Retina (tissue), 1 donor: Measurements from ENCODE around the gene NFIC.
"Not testable (repeated sequence)": the region's sequence is repeated elsewhere in the genome, so short reads cannot be mapped to it uniquely, and the experiment has no call there.

ENCODE experiments used
- DNase-seq: peaks from one replicate; pipeline ENCODE4 v3.0.0-alpha.2; 2016

NFIC gene

DNA sequence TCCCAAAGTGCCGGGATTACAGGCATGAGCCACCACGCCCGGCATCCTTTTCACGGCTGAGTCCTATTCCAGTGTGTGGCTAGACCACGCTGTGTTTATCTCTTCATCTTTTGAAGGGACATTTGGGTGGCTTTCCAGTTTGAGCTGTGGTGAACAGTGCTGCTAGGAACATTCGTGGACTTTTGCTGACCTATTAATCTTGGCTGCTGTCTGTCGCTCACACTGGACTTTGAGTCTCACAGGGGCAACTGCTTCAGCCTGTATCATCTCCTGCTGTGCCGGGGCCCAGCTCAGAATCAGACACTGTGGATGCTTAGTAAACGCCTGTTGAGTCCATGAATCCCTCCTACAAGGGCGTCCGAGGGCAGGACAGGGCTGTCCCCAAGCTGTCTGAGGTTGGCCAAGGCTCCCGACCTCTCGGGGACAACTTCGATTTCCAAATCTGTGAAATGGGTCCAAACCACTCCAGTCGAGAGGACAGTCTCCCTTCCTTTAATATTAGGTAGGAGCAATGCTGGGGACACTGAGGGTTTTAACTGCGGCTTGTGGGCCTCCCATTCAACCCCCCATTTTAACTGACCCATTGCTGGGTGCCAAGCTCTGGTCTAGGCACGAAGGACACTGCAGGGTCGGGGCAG, 65.5 kb downstream of the NFIC start:
- DNase-seq: no peak

DNA sequence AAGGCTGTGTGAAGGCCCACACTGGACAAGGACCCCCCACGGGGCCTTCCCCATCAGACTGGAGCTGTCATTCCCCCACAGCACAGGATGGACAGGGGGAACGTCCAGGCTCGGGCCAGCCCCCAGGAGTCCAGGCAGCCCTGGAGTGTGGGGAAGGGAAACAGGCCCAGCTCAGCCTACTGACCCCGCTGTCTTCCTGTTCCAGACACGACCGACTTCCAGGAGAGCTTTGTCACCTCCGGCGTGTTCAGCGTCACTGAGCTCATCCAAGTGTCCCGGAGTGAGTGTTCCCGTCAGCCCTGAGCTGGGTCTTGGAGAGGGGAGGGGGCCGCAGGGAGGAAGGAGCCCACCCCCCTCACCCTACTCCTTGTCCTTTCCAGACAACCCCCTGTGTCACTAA, 66.9 kb downstream of the NFIC start:
- no peak for DNase-seq

DNA sequence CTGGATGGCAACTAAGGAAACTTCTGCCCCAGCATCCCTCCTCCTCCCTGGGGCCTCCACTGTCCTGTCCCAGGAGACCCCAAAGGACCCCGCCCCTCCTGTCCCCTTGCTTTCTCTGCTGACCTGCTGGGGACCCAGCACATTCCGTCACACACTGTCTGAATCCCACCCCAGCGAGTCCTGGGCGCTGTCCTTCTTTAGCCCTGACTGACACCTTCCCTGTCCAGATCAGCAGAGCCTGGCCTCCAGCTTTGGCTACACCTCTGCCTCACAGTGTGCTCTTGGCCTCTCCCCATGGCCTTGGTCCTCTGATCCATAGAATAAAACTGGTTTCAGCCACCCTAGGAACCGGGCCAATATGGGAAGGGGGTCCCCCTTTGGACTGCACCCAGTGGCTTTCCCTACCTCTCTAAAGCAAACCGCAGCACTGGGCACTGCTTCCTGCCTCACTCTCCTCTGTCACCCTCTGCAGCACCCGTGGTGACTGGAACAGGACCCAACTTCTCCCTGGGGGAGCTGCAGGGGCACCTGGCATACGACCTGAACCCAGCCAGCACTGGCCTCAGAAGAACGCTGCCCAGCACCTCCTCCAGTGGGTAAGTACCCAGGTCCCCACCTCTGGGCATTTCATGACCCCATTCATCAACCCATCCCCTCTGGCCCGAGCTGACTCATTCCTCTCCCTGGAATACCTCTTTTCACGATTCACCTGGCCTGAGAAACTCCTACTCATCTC, 67.6 kb downstream of the NFIC start:
- DNase-seq: no peak

DNA sequence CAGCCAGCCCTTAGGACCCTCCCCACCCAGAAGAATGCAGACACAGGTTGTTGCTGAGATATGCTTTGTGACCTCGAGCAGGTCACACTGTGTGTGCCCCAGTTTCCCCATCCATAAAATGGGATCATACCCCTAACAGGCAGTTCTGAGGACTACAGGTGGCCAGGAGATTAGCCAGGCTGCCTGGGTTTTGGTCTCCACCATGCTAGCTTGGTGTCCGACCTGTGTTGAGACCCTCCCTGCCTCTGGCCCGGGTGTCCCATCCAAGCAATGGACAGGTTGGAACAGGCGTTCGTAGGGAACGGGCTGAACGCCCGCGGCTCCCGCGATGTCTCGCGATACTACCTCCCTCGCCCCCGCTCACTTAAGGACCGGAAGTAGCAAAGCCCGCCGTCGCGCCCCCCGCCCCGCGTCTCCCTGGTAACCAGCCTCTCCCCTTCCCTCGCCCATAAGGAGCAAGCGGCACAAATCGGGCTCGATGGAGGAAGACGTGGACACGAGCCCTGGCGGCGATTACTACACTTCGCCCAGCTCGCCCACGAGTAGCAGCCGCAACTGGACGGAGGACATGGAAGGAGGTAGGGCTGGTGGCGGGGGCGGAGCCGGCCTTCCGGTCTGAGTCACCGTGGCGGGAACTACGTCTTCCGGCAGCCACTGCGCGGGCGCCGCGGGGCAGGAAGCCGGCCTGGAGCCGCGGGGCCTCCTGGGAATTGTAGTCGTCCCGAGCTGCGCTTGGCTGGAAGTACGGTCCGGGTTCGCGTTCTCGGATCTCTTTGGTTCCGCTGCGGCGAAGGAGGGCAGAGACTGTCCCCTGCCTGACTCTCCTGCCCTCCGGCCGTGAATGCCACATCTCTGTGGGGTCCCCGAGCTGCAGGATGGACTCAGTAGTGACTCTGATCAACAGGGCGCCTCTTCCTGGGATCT, 68.5 kb downstream of the NFIC start:
- peak; percentile 100 for DNase-seq

DNA sequence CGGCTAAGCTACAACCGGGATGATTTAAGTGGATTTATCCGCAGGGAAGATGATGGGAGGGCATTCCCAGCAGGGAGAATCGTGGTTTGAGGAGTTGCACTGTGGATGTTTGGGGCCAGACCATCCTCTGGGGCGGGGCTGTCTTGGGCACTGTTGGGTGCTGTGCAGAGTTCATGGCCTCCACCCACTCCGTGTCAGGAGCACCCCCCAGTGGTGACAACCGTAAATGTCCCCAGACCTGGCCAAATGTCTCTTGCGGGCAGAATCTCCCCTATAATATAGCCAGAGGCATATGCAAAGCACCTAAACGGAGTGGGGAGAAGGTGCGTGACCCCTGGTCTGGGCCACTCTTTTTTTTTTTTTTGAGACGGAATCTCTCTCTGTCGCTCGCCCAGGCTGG, 73.7 kb downstream of the NFIC start:
- no peak for DNase-seq

DNA sequence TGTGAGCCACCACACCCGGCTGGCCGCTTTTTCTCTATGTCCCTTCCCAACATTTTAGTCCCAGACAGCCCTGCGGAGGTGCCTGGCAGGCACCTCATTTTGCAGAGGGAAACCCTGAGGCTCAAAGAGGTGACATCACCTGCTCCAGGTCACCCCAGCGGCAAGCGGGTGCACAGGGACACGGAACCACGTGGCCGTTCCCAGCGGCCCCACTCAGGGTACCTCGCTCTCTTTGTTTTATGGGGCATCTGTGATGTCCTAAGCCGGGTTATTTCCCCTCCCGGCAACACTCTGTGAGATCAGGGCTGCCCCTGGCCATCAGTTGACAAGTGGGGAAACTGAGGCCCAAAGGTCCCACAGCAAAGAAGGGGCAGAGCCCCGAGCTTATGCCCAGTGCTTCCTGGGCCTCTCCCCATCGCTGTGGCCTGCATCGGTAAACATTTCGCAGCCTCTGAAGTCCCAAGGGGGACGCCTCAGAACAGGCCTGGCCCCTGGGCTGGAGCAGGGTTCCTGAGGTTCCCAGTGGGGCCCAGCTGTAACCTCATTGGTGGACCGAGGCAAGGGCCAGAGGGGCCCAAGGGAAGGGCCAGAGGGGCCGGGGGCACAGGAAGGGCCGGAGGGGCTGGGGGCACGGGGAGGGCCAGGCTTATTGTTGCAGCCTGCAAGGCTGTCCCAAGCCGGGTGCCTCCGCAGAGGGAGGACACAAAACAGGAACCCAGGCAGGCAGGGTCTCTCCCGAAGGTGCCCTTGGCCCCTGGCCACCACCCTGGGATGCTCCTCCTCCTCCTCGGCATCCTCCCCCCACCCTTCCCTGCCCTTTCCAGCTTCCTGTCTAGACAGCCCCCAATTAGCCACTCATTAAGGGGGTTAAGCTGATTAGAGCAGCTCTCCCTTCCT, 75.0 kb downstream of the NFIC start:
- no peak for DNase-seq

DNA sequence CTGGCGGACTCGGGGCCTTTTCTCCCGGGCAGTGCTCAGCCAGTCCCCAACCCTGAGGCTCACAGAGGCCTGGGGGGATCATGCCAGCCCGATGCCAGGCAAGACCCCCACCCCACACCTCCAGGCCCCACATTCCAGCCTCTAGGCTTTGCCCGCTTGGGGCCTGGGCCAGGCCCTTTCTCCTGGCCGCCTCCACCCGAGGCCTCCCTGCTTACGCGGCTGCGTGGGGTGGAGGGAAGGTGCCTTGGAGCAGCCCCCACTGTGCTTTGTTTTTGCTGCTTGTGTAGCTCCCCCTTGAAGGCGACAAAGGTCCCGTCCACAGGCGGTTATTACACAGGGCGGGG, 75.6 kb downstream of the NFIC start:
- peak; percentile 70 for DNase-seq

DNA sequence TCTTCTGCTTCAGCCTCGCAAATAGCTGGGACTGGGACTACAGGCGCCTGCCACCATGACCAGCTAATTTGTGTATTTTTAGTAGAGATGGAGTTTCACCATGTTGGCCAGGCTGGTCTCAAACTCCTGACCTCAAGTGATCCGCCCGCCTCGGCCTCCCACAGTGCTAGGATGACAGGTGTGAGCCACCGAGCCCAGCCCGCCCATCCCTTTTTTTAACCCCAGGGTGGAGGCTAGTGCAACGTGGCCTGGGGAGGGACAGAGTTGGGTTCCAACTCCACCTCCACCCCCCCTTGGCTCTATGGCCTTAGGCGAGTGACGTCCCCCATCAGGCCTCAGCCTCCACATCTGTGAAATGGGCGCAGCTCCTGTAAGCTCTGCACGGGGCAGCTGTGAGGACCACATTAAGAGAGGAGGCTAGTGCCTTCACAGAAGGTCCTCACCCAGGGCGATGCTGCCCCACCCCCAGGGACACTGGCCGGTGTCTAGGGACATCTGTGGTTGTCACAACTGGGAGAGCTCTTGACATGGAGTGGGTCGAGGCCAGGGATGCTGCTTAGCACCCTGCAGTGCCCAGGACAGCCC, 76.2 kb downstream of the NFIC start:
- no peak for DNase-seq

DNA sequence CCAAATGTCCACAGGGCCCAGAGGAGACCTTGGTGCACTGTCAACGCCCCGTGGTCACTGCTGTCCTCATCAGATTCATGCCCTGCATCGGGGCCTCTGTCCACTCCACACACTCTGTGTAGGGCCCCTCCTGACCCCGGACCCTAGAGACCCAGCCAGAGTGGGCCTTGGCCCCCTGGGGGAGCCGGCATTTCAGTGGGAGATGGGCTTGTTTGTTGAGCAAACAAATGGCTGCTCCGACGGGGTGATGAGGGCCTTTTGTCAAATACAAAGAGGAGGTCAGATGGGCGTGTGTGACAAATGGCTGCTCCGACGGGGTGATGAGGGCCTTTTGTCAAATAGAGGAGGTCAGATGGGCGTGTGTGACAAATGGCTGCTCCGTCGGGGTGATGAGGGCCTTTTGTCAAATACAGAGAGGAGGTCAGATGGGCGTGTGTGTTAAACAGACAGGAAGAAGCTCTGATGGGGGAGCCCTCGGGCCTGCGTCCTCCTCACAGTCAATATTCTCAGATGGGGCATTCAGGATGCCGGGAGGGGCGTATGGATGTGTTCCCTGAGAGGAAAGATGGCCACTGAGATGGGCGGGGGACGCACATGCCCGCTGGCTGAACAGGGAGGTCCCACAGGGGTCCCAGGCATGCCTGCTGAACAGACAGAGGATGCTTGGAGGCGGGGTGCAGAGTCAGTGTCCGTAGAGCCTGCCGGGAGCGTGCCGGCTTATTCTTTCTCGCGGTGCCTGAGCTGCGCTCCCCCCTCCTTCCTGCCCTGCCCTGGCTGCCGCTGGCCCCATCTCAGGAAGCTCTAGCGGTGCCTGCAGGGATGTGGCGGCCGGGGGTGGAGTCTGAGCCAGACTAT, 77.7 kb downstream of the NFIC start:
- DNase-seq: peak; percentile 83

DNA sequence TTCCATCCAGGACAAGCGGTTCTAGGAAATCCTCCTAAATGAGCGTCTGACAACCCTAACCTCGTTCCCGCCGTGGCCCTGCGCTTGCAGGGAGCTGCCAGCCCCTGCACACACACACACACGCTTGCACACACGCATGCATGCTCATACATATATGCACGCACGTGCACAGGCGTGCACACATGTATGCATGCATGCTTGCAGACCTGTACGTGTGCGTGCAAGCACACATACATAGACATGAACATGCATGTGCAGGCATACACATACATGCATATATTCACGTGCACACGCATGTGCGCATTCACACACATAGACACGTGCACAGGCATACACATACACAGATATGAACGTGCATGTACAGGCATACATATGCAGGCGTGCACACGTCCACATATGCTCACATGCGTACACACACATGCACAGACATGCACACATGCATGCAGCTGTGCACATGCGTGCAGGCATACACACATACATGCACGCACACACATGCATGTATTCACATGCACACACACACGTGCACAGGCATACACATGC, 78.4 kb downstream of the NFIC start:
- DNase-seq: no peak

DNA sequence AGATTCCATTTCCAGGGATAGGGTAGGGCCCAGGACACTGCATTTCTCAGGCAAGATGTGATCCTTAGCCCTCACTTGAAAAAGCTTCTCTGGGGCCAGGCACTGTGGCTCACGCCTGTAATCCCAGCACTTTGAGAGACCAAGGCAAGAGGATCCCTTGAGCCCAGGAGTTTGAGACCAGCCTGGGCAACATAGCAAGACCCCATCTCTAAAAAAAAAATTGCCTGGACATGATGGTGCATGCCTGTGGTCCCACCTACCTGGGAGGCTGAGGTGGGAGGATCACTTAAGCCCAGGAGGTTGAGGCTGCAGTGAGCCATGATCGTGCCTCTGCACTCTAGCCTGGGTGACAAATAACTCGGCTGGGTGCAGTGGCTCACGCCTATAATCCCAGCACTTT, 80.3 kb downstream of the NFIC start:
- DNase-seq: not testable (repeated sequence)

DNA sequence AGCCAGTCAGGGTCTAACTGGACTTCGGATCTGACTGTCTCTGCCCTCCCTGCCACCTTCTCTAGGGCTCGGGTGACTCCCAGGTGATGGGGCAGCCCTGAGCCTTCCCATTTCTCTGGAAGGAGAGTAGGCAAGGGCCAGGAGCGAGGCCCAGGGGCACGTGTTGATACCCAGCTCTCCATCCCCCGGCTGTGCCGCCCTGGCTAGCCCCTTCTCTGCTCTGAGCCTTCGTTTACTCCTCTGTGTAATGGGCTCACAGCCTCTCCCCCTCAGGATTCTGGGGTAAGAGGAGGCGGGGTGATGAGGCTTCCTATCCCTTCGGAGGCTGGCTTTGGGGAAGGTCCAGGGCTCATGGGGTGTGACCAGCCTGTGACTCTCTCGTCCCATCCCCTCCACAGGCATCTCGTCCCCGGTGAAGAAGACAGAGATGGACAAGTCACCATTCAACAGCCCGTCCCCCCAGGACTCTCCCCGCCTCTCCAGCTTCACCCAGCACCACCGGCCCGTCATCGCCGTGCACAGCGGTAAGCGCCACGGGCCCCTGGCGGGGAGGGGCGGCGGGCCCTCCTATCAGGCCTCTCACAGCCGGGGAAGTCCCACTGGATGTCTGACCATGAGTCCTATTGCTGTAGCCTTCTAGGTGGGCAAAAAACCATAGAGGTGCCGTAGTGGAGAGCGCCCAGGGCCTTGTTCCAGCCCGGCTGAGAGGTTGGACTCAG, 82.4 kb downstream of the NFIC start:
- DNase-seq: no peak

DNA sequence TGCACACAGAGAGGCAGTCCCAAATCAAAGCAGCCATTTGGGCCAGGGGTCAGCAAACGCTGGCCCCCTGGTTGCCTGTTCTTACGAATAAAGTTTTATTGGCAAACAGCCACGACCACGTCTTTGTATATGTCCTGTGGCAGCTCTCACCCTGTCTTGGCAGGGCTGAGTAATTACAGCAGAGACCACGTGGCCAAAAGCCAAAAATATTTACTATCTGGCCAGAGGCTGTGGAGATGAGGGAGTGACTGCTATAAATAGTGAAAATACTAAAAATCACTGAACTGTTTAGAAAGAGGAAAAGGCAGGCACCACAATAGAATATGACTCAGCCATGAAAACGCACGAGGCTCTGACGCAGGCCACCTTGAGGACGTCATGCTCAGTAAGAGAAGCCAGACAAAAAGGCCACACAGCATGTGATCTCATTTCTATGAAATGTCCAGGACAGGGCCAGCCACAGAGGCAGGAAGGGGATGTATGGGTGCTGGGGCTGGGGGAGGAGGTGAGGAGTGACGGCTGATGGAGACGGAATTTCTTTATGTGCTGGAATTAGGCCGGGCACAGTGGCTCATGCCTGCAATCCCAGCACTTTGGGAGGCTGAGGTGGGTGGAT, 84.5 kb downstream of the NFIC start:
- no peak for DNase-seq

DNA sequence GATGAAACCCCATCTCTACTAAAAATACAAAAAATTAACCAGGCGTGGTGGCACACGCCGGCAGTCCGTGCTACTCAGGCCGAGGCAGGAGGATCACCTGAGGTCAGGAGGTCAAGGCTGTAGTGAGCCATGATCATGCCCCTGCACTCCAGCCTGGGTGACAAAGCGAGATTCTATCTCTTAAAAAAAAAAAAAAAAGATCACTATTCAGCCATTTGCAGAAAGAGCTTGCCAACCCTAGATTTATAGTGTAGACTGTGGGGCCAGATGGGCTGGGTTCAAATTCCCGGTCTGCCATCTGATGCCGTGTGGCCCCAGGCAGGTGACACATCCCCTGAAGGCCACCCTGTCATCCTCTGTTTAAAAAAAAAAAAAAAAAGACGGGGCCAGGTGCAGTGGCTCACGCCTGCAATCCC, 85.1 kb downstream of the NFIC start:
- no peak for DNase-seq

DNA sequence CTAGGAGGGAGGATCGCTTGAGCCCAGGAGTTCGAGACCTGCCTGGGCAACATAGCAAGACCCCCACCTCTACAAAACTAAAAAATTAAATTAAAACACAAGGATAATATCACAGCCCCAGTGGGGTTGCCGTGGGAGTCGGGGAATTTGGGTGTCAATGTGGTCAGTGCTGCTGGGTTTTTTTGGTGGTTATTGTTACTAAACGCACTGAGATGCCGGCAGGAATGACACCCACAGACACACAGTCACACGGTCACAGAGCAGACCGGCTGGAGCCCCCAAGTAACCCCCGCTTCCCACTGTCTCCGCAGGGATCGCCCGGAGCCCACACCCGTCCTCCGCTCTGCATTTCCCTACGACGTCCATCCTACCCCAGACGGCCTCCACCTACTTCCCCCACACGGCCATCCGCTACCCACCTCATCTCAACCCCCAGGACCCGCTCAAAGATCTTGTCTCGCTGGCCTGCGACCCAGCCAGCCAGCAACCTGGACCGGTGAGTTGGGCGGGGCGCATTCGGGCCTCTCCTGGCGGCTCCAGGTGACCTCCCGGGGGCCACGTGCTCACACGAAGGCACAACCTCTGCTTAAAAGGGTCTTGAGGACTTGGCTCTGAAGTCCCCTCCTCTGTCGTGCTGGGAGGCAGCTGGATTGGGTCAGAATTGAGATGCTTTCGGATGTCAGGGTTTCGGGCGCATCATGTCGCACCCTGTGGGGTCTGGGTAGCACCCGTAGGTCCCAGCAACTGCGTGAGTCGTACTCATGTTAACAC, 86.0 kb downstream of the NFIC start:
- DNase-seq: no peak

DNA sequence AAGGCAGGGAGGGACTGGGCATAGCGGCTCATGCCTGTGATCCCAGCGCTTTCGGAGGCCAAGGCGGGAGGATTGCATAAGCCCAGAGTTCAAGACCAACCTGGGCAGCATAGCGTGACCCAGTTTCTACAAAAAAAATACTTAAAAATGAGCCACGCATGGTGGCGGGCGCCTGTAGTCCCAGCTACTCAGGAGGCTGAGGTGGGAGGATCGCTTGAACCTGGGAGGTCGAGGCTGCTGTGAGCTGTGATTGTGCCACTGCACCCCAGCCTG, 86.5 kb downstream of the NFIC start:
- DNase-seq: not testable (repeated sequence)

DNA sequence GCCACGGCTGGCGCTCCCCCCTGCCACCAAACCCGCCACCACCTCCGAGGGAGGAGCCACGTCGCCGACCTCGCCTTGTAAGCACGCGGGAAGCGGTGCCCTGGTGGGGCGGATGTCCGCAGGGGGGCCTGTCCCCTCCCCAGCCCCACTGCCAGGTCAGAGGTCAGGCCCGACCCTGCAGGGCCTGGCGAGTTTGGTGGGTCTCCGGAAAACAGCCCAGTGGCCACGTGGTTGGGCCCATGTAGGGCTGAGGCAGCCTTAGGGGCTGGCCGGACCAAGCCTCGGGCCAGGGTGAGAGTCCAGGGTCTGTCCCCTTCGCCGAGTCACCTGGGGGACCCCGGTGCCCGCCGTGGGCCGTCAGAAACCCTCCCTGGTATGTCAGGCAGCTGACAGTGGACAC, 87.5 kb downstream of the NFIC start:
- DNase-seq: no peak

DNA sequence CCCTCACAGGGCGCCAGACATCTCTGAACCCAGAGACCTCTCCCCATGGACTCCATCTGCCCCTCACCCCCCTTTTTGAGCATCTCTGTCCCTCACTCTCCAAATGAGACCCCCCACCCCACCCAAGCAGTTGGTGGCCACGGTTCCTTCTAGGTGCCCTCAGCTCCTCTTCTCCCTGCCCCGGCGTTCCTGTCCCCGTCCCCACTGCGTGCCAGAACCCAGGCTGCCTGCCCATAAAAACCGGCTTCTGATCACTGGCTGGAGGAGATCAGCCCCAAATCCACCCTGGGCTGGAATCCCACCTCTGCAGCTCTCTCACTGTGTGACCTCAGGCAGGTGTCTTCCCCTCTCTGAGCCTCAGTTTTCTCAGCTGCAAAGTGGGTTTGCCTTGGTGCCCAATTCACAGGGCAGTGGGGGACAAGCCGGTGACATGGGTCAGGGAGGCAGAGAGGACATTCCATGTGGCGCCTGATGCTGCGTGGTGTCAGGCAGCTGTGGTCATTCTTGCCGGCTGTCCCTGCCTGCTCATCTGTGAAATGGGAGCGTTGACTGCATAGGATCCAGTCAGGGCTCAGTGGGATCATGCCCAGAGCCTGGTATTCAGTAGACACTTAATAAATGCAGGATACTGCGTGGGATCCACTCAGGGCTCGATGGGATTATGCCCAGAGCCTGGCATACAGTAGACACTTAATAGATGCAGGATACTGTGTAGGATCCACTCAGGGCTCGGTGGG, 88.4 kb downstream of the NFIC start:
- no peak for DNase-seq
